ENCODE measurements around the gene PGF. TPM values are rescaled to one million over a fixed set of nuclear protein-coding genes. Genes with fewer than 3 reads are reported as not detected.

Gene PGF
- total RNA-seq, 1 experiment from 2014 or later: 9.1 TPM

- Histone ChIP-seq H3K9me3 (no peaks in the 10 kb centered on the region), H3K4me3 (ENCODE audit: low read depth, low read length) (no peak overlapping the region), H3K27me3 (replicated peaks; ENCODE audit: control insufficient read depth, insufficient read depth, low read length) (no peaks in the 10 kb centered on the region), H3K4me1 (peaks cover 29% of the 10 kb centered on the region), H3K36me3 (ENCODE audit: control insufficient read depth, insufficient read depth, low read length) (no peaks in the 10 kb centered on the region)
- ChIA-PET POLR2A (interaction anchor here (1.7 kb wide), 1 partner anchor 18 kb away, joined by 6 read pairs; the partner anchor contains the start of gene PGF), CTCF (interaction anchor here (1.4 kb wide), 1 partner anchor 23 kb away, joined by 3 read pairs; no protein-coding TSS in a partner anchor)
- no peaks in the 10 kb centered on the region for H3K27me3 Mint-ChIP-seq (ENCODE audit: insufficient read depth, unreplicated experiment)
- intact Hi-C loops (cut with micrococcal nuclease; ENCODE audit: unreplicated experiment): no loop called here
- TF ChIP-seq CTCF (IDR thresholded peaks at IDR 0.05; ENCODE audit: insufficient read depth in 1 of 2, low read depth in 1 of 2, low read length in 1 of 2, severe bottlenecking in 1 of 2, unreplicated experiment in 1 of 2): no peak
- no peaks in the 10 kb centered on the region for H3K36me3 Mint-ChIP-seq (ENCODE audit: insufficient read depth, unreplicated experiment)
- no TSS peak for BruUV-seq (replicated peaks)
- no peak for DNase-seq
- H3K4me1 Mint-ChIP-seq (ENCODE audit: low read depth, unreplicated experiment): peaks cover 9% of the 10 kb centered on the region
- no peaks in the 10 kb centered on the region for H3K9me3 Mint-ChIP-seq (ENCODE audit: unreplicated experiment)
- H3K4me3 Mint-ChIP-seq (ENCODE audit: unreplicated experiment): no peak overlapping the region
- H3K27ac Mint-ChIP-seq (ENCODE audit: unreplicated experiment): no peak overlapping the region
Observed at GRCh38 chr14:74973003-74973653, 17.7 kb upstream of the PGF start.

- intact Hi-C loops (cut with micrococcal nuclease; ENCODE audit: unreplicated experiment): no loop called here
- H3K4me3 Mint-ChIP-seq (ENCODE audit: unreplicated experiment): no peak overlapping the region
Observed at GRCh38 chr14:74968811-74969210, 13.4 kb upstream of the PGF start.

More at GRCh38 chr14:74968811-74969210, 13.4 kb upstream of the PGF start:
- CTCF ChIA-PET: interaction anchor here (0.7 to 1.1 kb wide), 3 partner anchors 14 to 24 kb away, joined by 3 read pairs; partner anchors contain the start of gene PGF
- no peaks in the 10 kb centered on the region for H3K36me3 ChIP-seq (ENCODE audit: control insufficient read depth, insufficient read depth, low read length)
- peaks cover 13% of the 10 kb centered on the region for H3K4me1 ChIP-seq
- no peaks in the 10 kb centered on the region for H3K9me3 ChIP-seq
- no peak for TF ChIP-seq CTCF (IDR thresholded peaks at IDR 0.05; ENCODE audit: insufficient read depth in 1 of 2, low read depth in 1 of 2, low read length in 1 of 2, severe bottlenecking in 1 of 2, unreplicated experiment in 1 of 2)
- POLR2A ChIA-PET: no interaction called here
- no TSS peak for BruUV-seq (replicated peaks)
- no peaks in the 10 kb centered on the region for H3K27me3 ChIP-seq (replicated peaks; ENCODE audit: control insufficient read depth, insufficient read depth, low read length)
- H3K4me3 ChIP-seq (ENCODE audit: low read depth, low read length): no peak overlapping the region
- H3K36me3 Mint-ChIP-seq (ENCODE audit: insufficient read depth, unreplicated experiment): no peaks in the 10 kb centered on the region
- H3K9me3 Mint-ChIP-seq (ENCODE audit: unreplicated experiment): no peaks in the 10 kb centered on the region
- no peaks in the 10 kb centered on the region for H3K27me3 Mint-ChIP-seq (ENCODE audit: insufficient read depth, unreplicated experiment)
- H3K27ac Mint-ChIP-seq (ENCODE audit: unreplicated experiment): no peak overlapping the region
- H3K4me1 Mint-ChIP-seq (ENCODE audit: low read depth, unreplicated experiment): peaks cover under 1% of the 10 kb centered on the region
- DNase-seq: no peak
